ENCODE data around the gene ITSN2. TPM values are rescaled to one million over a fixed set of nuclear protein-coding genes. Genes with fewer than 3 reads are reported as not detected.

Gene ITSN2
- polyA plus RNA-seq, 1 donor (not counting 4 experiments of a cell fraction or from before 2014, with no cell fraction given) = 19.7 TPM

- FAIRE-seq = no peak
- peak within 1 kb of the TSS; percentile 55 for H3K4me2 ChIP-seq (ENCODE audit: control insufficient read depth, extremely low read depth, insufficient read depth, low read depth, low read length)
These were observed 185.5 kb downstream of the ITSN2 start, which contains the start of gene FAM228A for GRCh38 chr2:24174851-24175277. Gene FAM228A (plus strand): TSS chr2:24175053. CDS start chr2:24175481, 428 bp downstream.

GRCh38 chr2:24169023-24169422 is 191.3 kb downstream of the ITSN2 start:
- Histone ChIP-seq H3K4me2 (ENCODE audit: control insufficient read depth, extremely low read depth, insufficient read depth, low read depth, low read length) (no peak overlapping the region), H2AFZ (ENCODE audit: control insufficient read depth, low read length) (no peak overlapping the region), H3K9me1 (ENCODE audit: control insufficient read depth, extremely low read depth, insufficient read depth, low read length) (no peaks in the 10 kb centered on the region), H3K27ac (ENCODE audit: control insufficient read depth, insufficient read depth, low read length) (no peak overlapping the region), H3K27me3 (ENCODE audit: control insufficient read depth, extremely low read depth, insufficient read depth, low read length) (no peaks in the 10 kb centered on the region), H3K9me3 (ENCODE audit: control insufficient read depth, low read depth, low read length) (no peaks in the 10 kb centered on the region), H3K4me1 (ENCODE audit: control insufficient read depth, extremely low read depth, insufficient read depth, low read length) (no peaks in the 10 kb centered on the region), H3K4me3 (ENCODE audit: control insufficient read depth in 2 of 3, extremely low read depth in 1 of 3, insufficient read depth in 2 of 3, low read depth in 1 of 3, low read length in 3 of 3) (no peak overlapping the region), H3K79me2 (ENCODE audit: control insufficient read depth, insufficient read depth, low read length) (no peaks in the 10 kb centered on the region), H4K20me1 (ENCODE audit: control insufficient read depth, extremely low read depth, insufficient read depth, low read length) (no peaks in the 10 kb centered on the region), H3K36me3 (ENCODE audit: control insufficient read depth in 2 of 2, extremely low read depth in 1 of 2, insufficient read depth in 2 of 2, low read length in 2 of 2) (no peaks in the 10 kb centered on the region), H3K9ac (ENCODE audit: control insufficient read depth, extremely low read depth, insufficient read depth, low read length) (no peak overlapping the region)
- DNase-seq (ENCODE audit: low read depth, low spot score) (no peak), FAIRE-seq (no peak)
- dilution Hi-C loops (cut with MboI; ENCODE audit: extremely low pct_ligation_motif_present, low sequenced_read_pairs) = no loop called here
- no peak for TF ChIP-seq EZH2 (IDR thresholded peaks at IDR 0.05; ENCODE audit: low read length)
- no peak for TF ChIP-seq CTCF (optimal IDR thresholded peaks at IDR 0.05 in 1 of 3, IDR thresholded peaks at IDR 0.05 in 1 of 3, conservative IDR thresholded peaks at IDR 0.05 in 1 of 3; ENCODE audit: extremely low read depth in 1 of 3, insufficient read depth in 2 of 3, low read length in 3 of 3)

More at GRCh38 chr2:24174851-24175277, 185.5 kb downstream of the ITSN2 start, which contains the start of gene FAM228A:
- no peaks in the 10 kb centered on the region for H3K9me1 ChIP-seq (ENCODE audit: control insufficient read depth, extremely low read depth, insufficient read depth, low read length)
- no peaks in the 10 kb centered on the region for H3K9me3 ChIP-seq (ENCODE audit: control insufficient read depth, low read depth, low read length)
- H3K4me3 ChIP-seq (ENCODE audit: control insufficient read depth in 2 of 3, extremely low read depth in 1 of 3, insufficient read depth in 2 of 3, low read depth in 1 of 3, low read length in 3 of 3) = peak within 1 kb of the TSS in 1 of 3 experiments; percentile 29
- TF ChIP-seq EZH2 (IDR thresholded peaks at IDR 0.05; ENCODE audit: low read length) (no peak), CTCF (optimal IDR thresholded peaks at IDR 0.05 in 1 of 3, IDR thresholded peaks at IDR 0.05 in 1 of 3, conservative IDR thresholded peaks at IDR 0.05 in 1 of 3; ENCODE audit: extremely low read depth in 1 of 3, insufficient read depth in 2 of 3, low read length in 3 of 3) (no peak)
- dilution Hi-C loops (cut with MboI; ENCODE audit: extremely low pct_ligation_motif_present, low sequenced_read_pairs) = no loop called here
- H2AFZ ChIP-seq (ENCODE audit: control insufficient read depth, low read length) = no peak within 1 kb of the TSS
- peaks cover 10% of the 10 kb centered on the region for H3K27me3 ChIP-seq (ENCODE audit: control insufficient read depth, extremely low read depth, insufficient read depth, low read length)
- H4K20me1 ChIP-seq (ENCODE audit: control insufficient read depth, extremely low read depth, insufficient read depth, low read length) = no peaks in the 10 kb centered on the region
- no peaks in the 10 kb centered on the region for H3K79me2 ChIP-seq (ENCODE audit: control insufficient read depth, insufficient read depth, low read length)
- H3K9ac ChIP-seq (ENCODE audit: control insufficient read depth, extremely low read depth, insufficient read depth, low read length) = no peak within 1 kb of the TSS
- H3K36me3 ChIP-seq (ENCODE audit: control insufficient read depth in 2 of 2, extremely low read depth in 1 of 2, insufficient read depth in 2 of 2, low read length in 2 of 2) = no peaks in the 10 kb centered on the region
- no peaks in the 10 kb centered on the region for H3K4me1 ChIP-seq (ENCODE audit: control insufficient read depth, extremely low read depth, insufficient read depth, low read length)
- no peak for DNase-seq (ENCODE audit: low read depth, low spot score)
- no peak within 1 kb of the TSS for H3K27ac ChIP-seq (ENCODE audit: control insufficient read depth, insufficient read depth, low read length)

All from keratinocyte (primary cell).